PC-9 (cell line): ENCODE data around the gene CEP350. TPM values are rescaled to one million over a fixed set of nuclear protein-coding genes. Genes with fewer than 3 reads are reported as not detected.

ENCODE experiments used
- BruUV-seq: library from RNA; stranded (reverse); fragments of 400-500 nt; replicated peaks from 2 replicates; lab custom pipeline; 2021; lab: Mats Ljungman, UMichigan
- CTCF ChIA-PET: fragments of 300-600 bp; sonication (Branson Sonifier 250); formaldehyde crosslinking; loops from one replicate; lab custom pipeline; 2022; ENCODE audit warnings: antibody characterized with exemption; lab: Charles Lee
- POLR2A ChIA-PET: fragments of 300-600 bp; sonication (Branson Sonifier 250); formaldehyde crosslinking; loops from one replicate; lab custom pipeline; 2022; ENCODE audit warnings: antibody characterized with exemption; ENCODE audit not compliant: unreplicated experiment; lab: Charles Lee
- DNase-seq, 2 experiments: peaks; one replicate each; pipeline versions ENCODE4 v3.0.0 to v3.0.0-alpha.2; 2015 to 2022; ENCODE audit warnings: mixed read lengths in 1 of 2
- H2AFZ ChIP-seq: fragments of 200-600 bp; sonication (generic); 2 replicates; pipeline ENCODE4 v1.8.1; 2017; ENCODE audit warnings: antibody characterized with exemption
- H3F3A ChIP-seq: fragments of 200-600 bp; sonication (generic); 2 replicates; pipeline ENCODE4 v1.8.1; 2017; ENCODE audit warnings: antibody characterized with exemption, mild to moderate bottlenecking, low read depth; ENCODE audit not compliant: insufficient read depth
- H3K27ac ChIP-seq: fragments of 200-600 bp; sonication (generic); 2 replicates; pipeline ENCODE4 v1.6.1; 2016; ENCODE audit warnings: mixed run types
- H3K27me3 ChIP-seq: fragments of 200-600 bp; sonication (generic); 2 replicates; pipeline ENCODE4 v1.6.1; 2016; ENCODE audit warnings: low read depth, mixed run types; ENCODE audit not compliant: insufficient read depth
- H3K36me3 ChIP-seq: fragments of 200-600 bp; sonication (generic); 2 replicates; pipeline ENCODE4 v1.6.1; 2016; ENCODE audit warnings: low read depth, mixed run types
- H3K4me1 ChIP-seq: fragments of 200-600 bp; sonication (generic); replicated peaks from 2 replicates; pipeline ENCODE4 v1.6.1; 2016; ENCODE audit warnings: mixed run types; ENCODE audit not compliant: insufficient read depth
- H3K4me2 ChIP-seq: fragments of 200-600 bp; sonication (generic); 2 replicates; pipeline ENCODE4 v1.6.1; 2017; ENCODE audit warnings: mixed run types
- H3K4me3 ChIP-seq: fragments of 200-600 bp; sonication (generic); 2 replicates; pipeline ENCODE4 v1.6.1; 2016; ENCODE audit warnings: mixed run types
- H3K79me2 ChIP-seq: fragments of 200-600 bp; sonication (generic); 2 replicates; pipeline ENCODE4 v1.6.1; 2017; ENCODE audit warnings: low read depth, mixed run types
- H3K9me2 ChIP-seq: fragments of 200-600 bp; sonication (generic); 2 replicates; pipeline ENCODE4 v1.8.1; 2017; ENCODE audit warnings: mild to moderate bottlenecking; ENCODE audit not compliant: insufficient read depth
- H3K9me3 ChIP-seq: fragments of 200-600 bp; sonication (generic); 2 replicates; pipeline ENCODE4 v1.8.1; 2016; ENCODE audit warnings: low read depth; ENCODE audit not compliant: insufficient read depth
- H4K20me1 ChIP-seq: fragments of 200-600 bp; sonication (generic); 2 replicates; pipeline ENCODE4 v1.8.1; 2017; ENCODE audit not compliant: insufficient read depth
- EZH2 ChIP-seq: fragments of 200-600 bp; sonication (generic); IDR thresholded peaks from 2 replicates; pipeline ENCODE4 v1.8.0; 2017; ENCODE audit warnings: antibody characterized with exemption, low read depth
- intact Hi-C: fragments of 100-400 bp; cut with micrococcal nuclease; formaldehyde crosslinking; loops from one replicate; pipeline ENCODE4 v1.10.0; 2022; ENCODE audit not compliant: unreplicated experiment
- total RNA-seq: library from RNA; stranded (reverse); gene quantifications from 2 replicates; pipeline ENCODE4 v1.2.3, GENCODE V29; 2021
- TF ChIP-seq, protein P1 (sequence below): fragments of 200-600 bp; sonication (generic); conservative IDR thresholded peaks from 2 replicates; pipeline ENCODE4 v1.6.1; 2017; ENCODE audit warnings: mixed run types, antibody characterized with exemption, mild to moderate bottlenecking, moderate library complexity

The CEP350 gene
- total RNA-seq, 1 experiment from 2014 or later = 30.6 TPM

DNA sequence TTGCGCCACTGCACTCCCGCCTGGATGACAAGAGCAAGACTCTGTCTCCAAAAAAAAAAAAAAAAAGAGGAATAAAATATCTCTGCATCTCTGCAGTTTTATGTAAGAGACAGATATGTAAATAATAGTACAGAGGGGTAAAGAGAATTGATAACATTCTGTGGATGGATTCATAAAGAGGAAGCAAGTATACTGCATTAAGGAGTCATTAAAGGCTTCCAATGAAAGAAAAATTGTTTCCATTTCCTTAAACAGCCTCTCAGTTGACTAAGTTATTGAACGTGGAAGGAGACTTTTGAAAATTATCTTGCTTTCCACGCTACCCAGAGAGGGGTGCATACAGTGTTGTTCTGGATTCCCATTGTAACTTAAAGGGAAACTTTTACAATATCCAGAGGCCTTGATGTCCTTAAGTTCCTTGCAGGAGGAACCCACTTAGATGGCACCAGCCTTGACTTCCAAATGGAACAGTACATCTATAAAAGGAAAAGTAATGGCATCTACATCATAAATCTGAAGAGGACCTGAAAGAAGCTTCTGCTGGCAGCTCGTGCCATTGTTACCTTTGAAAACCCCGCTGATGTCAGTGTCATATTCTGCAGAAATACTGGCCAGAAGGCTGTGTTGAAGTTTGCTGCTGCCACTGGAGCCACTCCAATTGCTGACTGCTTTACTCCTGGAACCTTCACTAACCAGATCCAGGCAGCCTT, 13.8 kb downstream of the CEP350 start:
- POLR2A ChIA-PET = no interaction called here
- Histone ChIP-seq H3K9me2 (no peaks in the 10 kb centered on the region), H3F3A (0 out of 2 replicates have a peak, but pooled peaks cover 4% of the 10 kb centered on the region), H3K27ac (no peak overlapping the region), H2AFZ (no peak overlapping the region), H3K9me3 (no peaks in the 10 kb centered on the region), H4K20me1 (no peaks in the 10 kb centered on the region), H3K36me3 (no peaks in the 10 kb centered on the region), H3K79me2 (peaks cover 67% of the 10 kb centered on the region), H3K4me1 (no peaks in the 10 kb centered on the region), H3K4me2 (no peak overlapping the region), H3K4me3 (no peak overlapping the region), H3K27me3 (no peaks in the 10 kb centered on the region)
- CTCF ChIA-PET = no interaction called here
- no TSS peak for BruUV-seq
- intact Hi-C loops = no loop called here
- no peak for TF ChIP-seq EZH2
- TF ChIP-seq, protein P1, sequence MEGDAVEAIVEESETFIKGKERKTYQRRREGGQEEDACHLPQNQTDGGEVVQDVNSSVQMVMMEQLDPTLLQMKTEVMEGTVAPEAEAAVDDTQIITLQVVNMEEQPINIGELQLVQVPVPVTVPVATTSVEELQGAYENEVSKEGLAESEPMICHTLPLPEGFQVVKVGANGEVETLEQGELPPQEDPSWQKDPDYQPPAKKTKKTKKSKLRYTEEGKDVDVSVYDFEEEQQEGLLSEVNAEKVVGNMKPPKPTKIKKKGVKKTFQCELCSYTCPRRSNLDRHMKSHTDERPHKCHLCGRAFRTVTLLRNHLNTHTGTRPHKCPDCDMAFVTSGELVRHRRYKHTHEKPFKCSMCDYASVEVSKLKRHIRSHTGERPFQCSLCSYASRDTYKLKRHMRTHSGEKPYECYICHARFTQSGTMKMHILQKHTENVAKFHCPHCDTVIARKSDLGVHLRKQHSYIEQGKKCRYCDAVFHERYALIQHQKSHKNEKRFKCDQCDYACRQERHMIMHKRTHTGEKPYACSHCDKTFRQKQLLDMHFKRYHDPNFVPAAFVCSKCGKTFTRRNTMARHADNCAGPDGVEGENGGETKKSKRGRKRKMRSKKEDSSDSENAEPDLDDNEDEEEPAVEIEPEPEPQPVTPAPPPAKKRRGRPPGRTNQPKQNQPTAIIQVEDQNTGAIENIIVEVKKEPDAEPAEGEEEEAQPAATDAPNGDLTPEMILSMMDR = no peak
- no peak for DNase-seq

DNA sequence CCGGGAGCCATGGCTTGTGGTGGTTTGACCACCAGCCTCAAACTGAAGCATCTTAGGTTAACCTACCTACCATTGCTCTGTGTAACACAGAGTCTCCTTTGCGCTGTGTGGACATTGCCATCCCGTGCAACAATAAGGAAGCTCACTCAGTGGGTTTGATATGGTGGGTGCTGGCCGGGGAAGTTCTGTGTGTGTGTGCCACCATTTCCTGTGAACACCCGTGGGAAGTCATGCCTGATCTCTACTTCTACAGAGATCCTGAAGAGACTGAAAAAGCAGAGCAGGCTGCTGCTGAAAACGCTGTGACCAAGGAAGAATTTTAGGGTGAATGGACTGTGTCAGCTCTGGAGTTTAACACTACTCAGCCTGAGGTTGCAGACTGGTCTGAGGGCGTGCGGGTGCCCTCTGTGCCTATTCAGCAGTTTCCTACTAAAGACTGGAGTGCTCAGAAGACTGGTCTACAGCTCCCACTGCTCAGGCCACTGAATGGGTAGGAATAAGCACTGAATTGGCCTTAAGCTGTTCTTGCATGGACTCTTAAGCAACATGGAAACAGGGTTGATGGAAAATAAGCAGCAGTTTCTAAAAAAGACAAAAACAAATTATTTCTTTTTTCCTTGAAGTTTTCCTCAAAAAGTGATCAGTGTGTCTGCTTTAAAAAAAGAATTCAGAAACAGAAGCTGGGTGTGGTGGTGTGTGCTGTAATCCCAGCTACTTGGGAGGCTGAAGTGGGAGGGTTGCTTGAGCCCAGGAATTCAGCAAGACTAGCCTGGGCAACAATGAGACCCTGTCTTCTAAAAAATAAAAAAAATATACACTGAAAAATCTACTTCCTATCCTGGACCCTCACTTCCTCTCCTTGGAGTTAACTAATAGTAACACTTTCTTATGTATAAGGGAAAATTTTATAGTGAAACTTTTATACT, 14.6 kb downstream of the CEP350 start:
- ChIA-PET CTCF (no interaction called here), POLR2A (no interaction called here)
- Histone ChIP-seq H3K4me3 (no peak overlapping the region), H3K9me2 (no peaks in the 10 kb centered on the region), H3K36me3 (no peaks in the 10 kb centered on the region), H3K27me3 (no peaks in the 10 kb centered on the region), H3K27ac (no peak overlapping the region), H3K4me1 (no peaks in the 10 kb centered on the region), H3K79me2 (peaks cover 61% of the 10 kb centered on the region), H3K4me2 (no peak overlapping the region), H3F3A (0 out of 2 replicates have a peak, but pooled peaks cover 4% of the 10 kb centered on the region), H4K20me1 (0 out of 2 replicates have a peak, but pooled peaks cover 2% of the 10 kb centered on the region), H2AFZ (no peak overlapping the region), H3K9me3 (no peaks in the 10 kb centered on the region)
- intact Hi-C loops = no loop called here
- DNase-seq = no peak
- no TSS peak for BruUV-seq
- TF ChIP-seq, protein P1 = no peak
- TF ChIP-seq EZH2 = no peak

DNA sequence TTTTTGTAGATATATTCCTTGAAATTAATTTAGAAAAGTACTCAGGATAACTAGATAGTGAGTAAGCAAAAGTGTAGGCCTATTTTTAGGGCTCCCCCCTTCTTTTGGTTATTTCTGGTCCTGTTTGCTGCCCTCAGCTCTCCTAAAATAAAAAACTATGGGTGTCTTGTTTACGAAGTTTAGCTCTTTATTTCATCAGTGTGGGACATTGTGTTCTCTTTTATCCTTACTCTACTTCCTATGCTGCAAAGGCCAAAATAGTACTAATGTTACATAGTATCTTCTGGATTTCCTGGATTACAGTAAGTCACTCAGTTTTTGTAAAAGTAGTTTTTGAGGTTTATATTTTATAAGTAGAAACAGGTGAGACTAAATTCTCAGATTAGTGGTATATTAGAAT, 15.4 kb downstream of the CEP350 start:
- TF ChIP-seq EZH2 = no peak
- TF ChIP-seq, protein P1 = no peak
- no peaks in the 10 kb centered on the region for H3K4me1 ChIP-seq
- peaks cover 61% of the 10 kb centered on the region for H3K79me2 ChIP-seq
- H3F3A ChIP-seq = 0 out of 2 replicates have a peak, but pooled peaks cover 4% of the 10 kb centered on the region
- H2AFZ ChIP-seq = no peak overlapping the region
- intact Hi-C loops = no loop called here
- no peaks in the 10 kb centered on the region for H3K27me3 ChIP-seq
- no peaks in the 10 kb centered on the region for H3K36me3 ChIP-seq
- DNase-seq = no peak
- no peak overlapping the region for H3K4me3 ChIP-seq
- H3K4me2 ChIP-seq = no peak overlapping the region
- H4K20me1 ChIP-seq = 0 out of 2 replicates have a peak, but pooled peaks cover 5% of the 10 kb centered on the region
- H3K9me3 ChIP-seq = no peaks in the 10 kb centered on the region
- no TSS peak for BruUV-seq
- no peak overlapping the region for H3K27ac ChIP-seq
- ChIA-PET POLR2A (no interaction called here), CTCF (no interaction called here)
- no peaks in the 10 kb centered on the region for H3K9me2 ChIP-seq
